ENCODE data around the gene RPL27A.

DNA sequence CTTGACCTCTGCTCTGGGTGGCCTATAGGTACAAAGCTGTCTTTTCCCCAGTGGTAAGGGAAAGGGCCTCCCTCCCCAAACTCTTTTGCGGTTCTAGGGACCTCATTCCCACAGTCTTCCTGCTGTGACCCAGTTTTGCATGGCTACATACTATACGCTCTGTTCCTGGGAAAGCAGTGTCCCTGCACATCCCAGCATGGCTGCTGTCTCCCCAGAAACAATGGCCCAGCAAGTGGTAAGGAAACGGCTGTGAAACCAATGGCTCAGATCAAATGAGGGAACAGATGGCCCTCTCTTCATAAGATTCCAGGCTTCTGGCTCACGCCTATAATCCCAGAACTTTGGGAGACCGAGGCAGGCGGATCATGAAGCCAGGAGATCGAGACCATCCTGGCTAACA, 41.1 kb downstream of the RPL27A start:
- TF ChIP-seq, protein P1, sequence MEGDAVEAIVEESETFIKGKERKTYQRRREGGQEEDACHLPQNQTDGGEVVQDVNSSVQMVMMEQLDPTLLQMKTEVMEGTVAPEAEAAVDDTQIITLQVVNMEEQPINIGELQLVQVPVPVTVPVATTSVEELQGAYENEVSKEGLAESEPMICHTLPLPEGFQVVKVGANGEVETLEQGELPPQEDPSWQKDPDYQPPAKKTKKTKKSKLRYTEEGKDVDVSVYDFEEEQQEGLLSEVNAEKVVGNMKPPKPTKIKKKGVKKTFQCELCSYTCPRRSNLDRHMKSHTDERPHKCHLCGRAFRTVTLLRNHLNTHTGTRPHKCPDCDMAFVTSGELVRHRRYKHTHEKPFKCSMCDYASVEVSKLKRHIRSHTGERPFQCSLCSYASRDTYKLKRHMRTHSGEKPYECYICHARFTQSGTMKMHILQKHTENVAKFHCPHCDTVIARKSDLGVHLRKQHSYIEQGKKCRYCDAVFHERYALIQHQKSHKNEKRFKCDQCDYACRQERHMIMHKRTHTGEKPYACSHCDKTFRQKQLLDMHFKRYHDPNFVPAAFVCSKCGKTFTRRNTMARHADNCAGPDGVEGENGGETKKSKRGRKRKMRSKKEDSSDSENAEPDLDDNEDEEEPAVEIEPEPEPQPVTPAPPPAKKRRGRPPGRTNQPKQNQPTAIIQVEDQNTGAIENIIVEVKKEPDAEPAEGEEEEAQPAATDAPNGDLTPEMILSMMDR (IDR thresholded peaks at IDR 0.05) = no peak
- TF ChIP-seq POLR2A (IDR thresholded peaks at IDR 0.05) = no peak
